Measurements from ENCODE around the gene MAPKAP1. TPM values are rescaled to one million over a fixed set of nuclear protein-coding genes. Genes with fewer than 3 reads are reported as not detected.

The MAPKAP1 gene
- total and polyA plus RNA-seq, 9 of the 15 experiments (the other 6 are each of a cell fraction or from before 2014, with no cell fraction given), result 2.6 to 82.1 (median 61.1) TPM

GRCh38 chr9:125477089-125477544, 229.9 kb downstream of the MAPKAP1 start (continued):
- TF ChIP-seq PREB (CRISPR knock-in tag; IDR thresholded peaks at IDR 0.05) (no peak), ZNF316 (IDR thresholded peaks at IDR 0.05) (no peak), ZHX1 (conservative IDR thresholded peaks at IDR 0.05; ENCODE audit: low read length) (no peak), PURB (CRISPR knock-in tag; IDR thresholded peaks at IDR 0.05; ENCODE audit: low read depth) (no peak), THRA (IDR thresholded peaks at IDR 0.05) (no peak), NFE2 (IDR thresholded peaks at IDR 0.05; ENCODE audit: low read depth) (peak; percentile 56; the same call in 1 of the 2 replicates), CUX1 (CRISPR knock-in tag; IDR thresholded peaks at IDR 0.05) (no peak; the same call in 1 of the 2 replicates), ZFP91 (CRISPR knock-in tag; IDR thresholded peaks at IDR 0.05) (no peak), SP2 (IDR thresholded peaks at IDR 0.05; ENCODE audit: extremely low read depth, low read depth, low read length, poor library complexity, severe bottlenecking) (no peak), NELFE (IDR thresholded peaks at IDR 0.05; ENCODE audit: insufficient read depth, insufficient read length) (no peak), SIRT6 (IDR thresholded peaks at IDR 0.05; ENCODE audit: low read depth, low read length) (no peak), ZNF76 (CRISPR knock-in tag; IDR thresholded peaks at IDR 0.05; ENCODE audit: borderline replicate concordance) (no peak), SNIP1 (IDR thresholded peaks at IDR 0.05; ENCODE audit: low read depth) (no peak), ZNF511 (CRISPR knock-in tag; IDR thresholded peaks at IDR 0.05) (no peak), ZNF778 (CRISPR knock-in tag; IDR thresholded peaks at IDR 0.05) (no peak), ZBTB17 (CRISPR knock-in tag; IDR thresholded peaks at IDR 0.05) (no peak)

Data from K562 (cell line).